Measurements from ENCODE around the gene NMD3. TPM values are rescaled to one million over a fixed set of nuclear protein-coding genes. Genes with fewer than 3 reads are reported as not detected.

The NMD3 gene
- total RNA-seq, 1 donor = 88.0 TPM

DNA sequence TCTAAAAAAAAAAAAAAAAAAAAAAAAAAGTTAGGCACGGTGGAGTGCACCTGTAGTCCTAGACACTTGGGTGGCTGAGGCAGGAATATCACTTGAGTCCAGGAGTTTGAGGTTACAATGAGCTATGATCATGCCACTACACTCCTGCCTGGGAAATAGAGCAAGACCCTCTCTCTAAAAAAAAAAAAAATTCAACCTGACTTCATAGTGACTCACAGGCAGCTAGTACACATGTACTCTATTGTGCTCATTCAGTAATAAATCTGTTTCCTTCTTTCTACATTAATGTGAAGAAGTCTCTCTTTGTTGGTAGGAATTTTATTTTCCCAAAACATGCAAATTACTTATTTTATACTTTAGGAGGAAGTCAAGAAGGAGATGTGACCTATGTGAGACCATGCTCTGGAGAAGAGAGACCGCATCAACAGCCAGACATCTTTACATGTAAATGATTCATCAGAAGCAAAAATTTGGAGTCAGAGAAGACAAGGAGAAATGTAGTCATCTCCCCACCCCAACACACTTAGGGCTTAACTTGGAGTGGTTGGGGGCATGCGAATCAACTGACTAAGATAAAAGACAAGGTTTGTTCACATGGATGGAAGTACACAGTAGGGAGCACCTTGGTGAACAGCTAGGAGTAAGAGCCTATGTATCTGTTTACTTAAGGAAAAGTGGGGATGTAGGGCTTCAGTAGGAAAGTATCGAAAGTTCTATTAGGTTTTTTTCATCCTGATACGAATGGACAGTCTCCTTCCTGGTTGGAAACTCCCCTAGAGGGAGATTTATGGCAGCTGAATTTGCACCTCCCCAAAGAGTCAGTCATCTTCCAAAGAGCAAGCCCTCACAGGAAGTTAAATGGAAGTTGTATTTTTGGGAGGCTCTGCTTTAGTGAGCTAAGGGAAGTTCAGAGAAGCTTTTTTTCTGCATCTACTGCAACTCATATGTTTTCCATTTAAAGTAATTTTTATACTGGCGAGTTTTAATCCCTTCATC lies 23.0 kb upstream of the NMD3 start:
- H3K4me3 ChIP-seq (ENCODE audit: low read depth, low read length) = no peak overlapping the region
- no peak for DNase-seq (ENCODE audit: low read depth)
- TF ChIP-seq, protein P1, sequence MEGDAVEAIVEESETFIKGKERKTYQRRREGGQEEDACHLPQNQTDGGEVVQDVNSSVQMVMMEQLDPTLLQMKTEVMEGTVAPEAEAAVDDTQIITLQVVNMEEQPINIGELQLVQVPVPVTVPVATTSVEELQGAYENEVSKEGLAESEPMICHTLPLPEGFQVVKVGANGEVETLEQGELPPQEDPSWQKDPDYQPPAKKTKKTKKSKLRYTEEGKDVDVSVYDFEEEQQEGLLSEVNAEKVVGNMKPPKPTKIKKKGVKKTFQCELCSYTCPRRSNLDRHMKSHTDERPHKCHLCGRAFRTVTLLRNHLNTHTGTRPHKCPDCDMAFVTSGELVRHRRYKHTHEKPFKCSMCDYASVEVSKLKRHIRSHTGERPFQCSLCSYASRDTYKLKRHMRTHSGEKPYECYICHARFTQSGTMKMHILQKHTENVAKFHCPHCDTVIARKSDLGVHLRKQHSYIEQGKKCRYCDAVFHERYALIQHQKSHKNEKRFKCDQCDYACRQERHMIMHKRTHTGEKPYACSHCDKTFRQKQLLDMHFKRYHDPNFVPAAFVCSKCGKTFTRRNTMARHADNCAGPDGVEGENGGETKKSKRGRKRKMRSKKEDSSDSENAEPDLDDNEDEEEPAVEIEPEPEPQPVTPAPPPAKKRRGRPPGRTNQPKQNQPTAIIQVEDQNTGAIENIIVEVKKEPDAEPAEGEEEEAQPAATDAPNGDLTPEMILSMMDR (IDR thresholded peaks at IDR 0.05; ENCODE audit: insufficient read depth, low read length) = no peak

DNA sequence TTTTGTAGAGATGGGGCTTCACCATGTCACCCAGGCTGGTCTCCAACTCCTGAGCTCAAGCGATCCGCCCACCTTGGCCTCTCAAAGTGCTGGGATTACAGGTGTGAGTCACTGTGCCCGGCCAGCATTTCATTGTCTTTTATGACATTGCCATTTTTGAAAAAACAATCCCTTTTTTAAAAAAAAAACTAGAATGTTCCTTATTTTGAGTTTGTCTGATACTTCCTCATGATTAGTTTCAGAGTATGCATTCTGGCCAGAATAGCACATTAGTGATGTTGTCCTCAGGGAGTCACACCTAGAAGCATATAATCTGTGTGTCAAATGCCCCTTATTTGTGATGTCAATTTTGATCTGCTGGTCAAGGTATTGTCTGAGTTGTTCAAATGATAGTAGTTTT lies 21.2 kb upstream of the NMD3 start:
- no peak overlapping the region for H3K4me3 ChIP-seq (ENCODE audit: low read depth, low read length)
- TF ChIP-seq, protein P1 (IDR thresholded peaks at IDR 0.05; ENCODE audit: insufficient read depth, low read length) = no peak
- DNase-seq (ENCODE audit: low read depth) = no peak

DNA sequence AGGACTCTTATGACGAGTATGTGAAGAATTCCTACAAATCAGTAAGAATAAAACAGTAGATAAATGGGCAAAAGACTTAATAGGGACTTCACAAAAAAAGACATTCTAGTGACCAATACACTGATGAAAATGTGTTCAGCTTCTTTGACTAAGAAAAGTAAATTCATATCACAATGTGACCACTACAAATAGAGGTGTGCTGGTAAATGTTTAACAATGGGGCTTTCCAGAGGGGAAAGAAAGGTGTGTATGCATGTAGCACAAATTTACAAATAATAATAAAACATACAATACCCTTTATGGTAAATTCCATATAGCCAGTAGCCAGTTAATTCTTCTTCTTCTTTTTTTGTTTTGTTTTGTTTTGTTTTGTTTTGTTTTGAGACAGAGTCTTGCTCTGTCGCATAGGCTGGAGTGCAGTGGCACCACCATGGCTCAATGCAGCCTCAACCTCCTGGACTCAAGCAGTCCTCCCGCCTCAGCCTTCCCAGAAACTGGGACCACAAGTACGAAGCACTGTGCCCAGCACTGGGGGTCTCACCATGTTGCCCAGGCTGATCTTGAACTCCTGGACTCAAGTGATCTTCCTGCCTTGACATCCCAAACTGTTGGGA lies 17.5 kb upstream of the NMD3 start:
- TF ChIP-seq, protein P1 (IDR thresholded peaks at IDR 0.05; ENCODE audit: insufficient read depth, low read length) = no peak
- DNase-seq (ENCODE audit: low read depth) = no peak
- no peak overlapping the region for H3K4me3 ChIP-seq (ENCODE audit: low read depth, low read length)

DNA sequence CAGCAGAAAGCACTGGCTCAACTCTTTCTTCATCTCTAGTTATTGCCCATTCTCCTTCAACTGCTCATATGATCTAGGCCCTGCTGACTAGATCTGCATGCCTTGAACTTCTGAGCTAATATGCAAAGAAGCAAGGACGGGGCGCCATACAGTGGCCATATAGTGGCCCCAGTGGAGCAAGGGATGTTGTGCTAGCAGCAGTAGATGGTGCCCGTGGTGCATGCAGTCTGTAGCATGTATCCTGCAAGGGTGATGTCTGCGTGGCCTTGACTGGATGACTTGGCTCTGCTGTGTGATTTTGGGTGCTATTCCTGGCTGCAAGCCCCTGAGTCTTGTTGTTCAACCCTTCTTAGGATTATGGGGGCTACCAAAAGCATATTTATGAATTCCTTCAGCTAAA lies 12.2 kb upstream of the NMD3 start:
- no peak for DNase-seq (ENCODE audit: low read depth)
- TF ChIP-seq, protein P1 (IDR thresholded peaks at IDR 0.05; ENCODE audit: insufficient read depth, low read length) = no peak

DNA sequence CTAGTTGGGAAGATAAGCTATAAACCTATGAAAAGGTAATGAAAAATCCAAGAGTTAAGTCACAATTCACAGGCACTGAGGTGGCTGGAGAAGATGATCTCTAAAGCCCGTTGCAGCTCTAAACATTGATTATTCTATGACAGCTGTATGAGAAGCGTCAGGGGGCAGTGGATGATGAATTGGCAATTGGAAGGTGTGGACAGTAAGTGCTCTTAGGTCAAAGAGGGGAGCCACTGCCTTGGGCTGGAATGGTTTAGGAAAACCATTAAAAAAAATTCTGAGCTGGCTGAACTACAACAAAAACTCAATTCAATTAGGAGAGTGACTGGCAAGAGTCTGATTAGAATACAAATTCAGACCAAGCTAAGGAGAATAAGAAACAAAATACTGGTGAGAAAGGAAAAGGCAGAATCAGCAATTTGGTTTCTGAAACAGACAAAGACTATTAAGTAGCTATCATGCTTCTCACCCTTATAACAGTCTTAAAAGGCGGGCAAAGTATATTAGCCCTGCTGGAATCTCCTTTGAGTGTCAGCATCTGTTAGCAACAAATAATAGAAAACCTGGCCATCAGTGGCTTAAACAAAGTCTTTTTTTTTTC lies 8.8 kb upstream of the NMD3 start:
- no peak overlapping the region for H3K4me3 ChIP-seq (ENCODE audit: low read depth, low read length)
- no peak for DNase-seq (ENCODE audit: low read depth)
- TF ChIP-seq, protein P1 (IDR thresholded peaks at IDR 0.05; ENCODE audit: insufficient read depth, low read length) = no peak

More for the DNA sequence above, 12.2 kb upstream of the NMD3 start:
- H3K4me3 ChIP-seq (ENCODE audit: low read depth, low read length) = no peak overlapping the region

DNA sequence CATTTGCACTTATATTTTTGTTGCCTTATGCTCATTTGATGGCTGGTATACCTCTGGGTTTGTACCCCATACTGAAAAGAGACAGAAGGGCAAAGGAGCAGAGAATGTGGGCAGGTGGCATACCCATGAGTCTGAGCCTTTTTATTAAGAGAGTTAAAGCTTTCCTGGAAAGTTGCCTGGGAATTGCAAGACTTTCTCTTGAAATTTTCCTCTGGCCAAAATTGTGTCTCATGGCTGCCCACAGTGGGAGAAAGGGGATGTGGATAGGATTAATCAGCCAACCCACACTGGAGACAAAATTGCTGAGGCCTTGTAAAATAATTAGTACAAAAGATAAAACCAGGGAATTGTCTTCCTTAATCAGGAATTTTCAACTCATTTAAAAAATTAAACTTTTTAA lies 8.2 kb upstream of the NMD3 start:
- TF ChIP-seq, protein P1 (IDR thresholded peaks at IDR 0.05; ENCODE audit: insufficient read depth, low read length) = no peak
- H3K4me3 ChIP-seq (ENCODE audit: low read depth, low read length) = no peak overlapping the region
- peak; percentile 43 for DNase-seq (ENCODE audit: low read depth)
